Neural progenitor cell (in vitro differentiated cells): Measurements from ENCODE around the gene UROS. TPM values are rescaled to one million over a fixed set of nuclear protein-coding genes. Genes with fewer than 3 reads are reported as not detected.

Experiments
- DNase-seq: peaks from one replicate; pipeline ENCODE4 v3.0.0-alpha.2; 2016; ENCODE audit warnings: low spot score
- H2AFZ ChIP-seq: fragments of 200-600 bp; sonication (generic); replicated peaks from 2 replicates; pipeline ENCODE4 v1.6.1; 2016; ENCODE audit warnings: antibody characterized with exemption
- H3F3A ChIP-seq: fragments of 200-600 bp; sonication (generic); 2 replicates; pipeline ENCODE4 v1.6.1; 2016; ENCODE audit warnings: antibody characterized with exemption, low read depth
- H3K27ac ChIP-seq: fragments of 200-600 bp; sonication (generic); 2 replicates; pipeline ENCODE4 v1.5.1; 2016; ENCODE audit warnings: mild to moderate bottlenecking
- H3K27me3 ChIP-seq: fragments of 200-600 bp; sonication (generic); 2 replicates; pipeline ENCODE4 v1.6.1; 2016; ENCODE audit warnings: mild to moderate bottlenecking, moderate library complexity
- H3K36me3 ChIP-seq: fragments of 200-600 bp; sonication (generic); 2 replicates; pipeline ENCODE4 v1.5.1; 2016
- H3K4me1 ChIP-seq: fragments of 200-600 bp; sonication (generic); 2 replicates; pipeline ENCODE4 v1.6.1; 2016; ENCODE audit warnings: mixed run types
- H3K4me2 ChIP-seq: fragments of 200-600 bp; sonication (generic); 2 replicates; pipeline ENCODE4 v1.6.1; 2016
- H3K4me3 ChIP-seq: fragments of 200-600 bp; sonication (generic); 2 replicates; pipeline ENCODE4 v1.5.1; 2016
- H3K79me2 ChIP-seq: fragments of 200-600 bp; sonication (generic); 2 replicates; pipeline ENCODE4 v1.6.1; 2016; ENCODE audit warnings: low read depth
- H3K9ac ChIP-seq: fragments of 200-600 bp; sonication (generic); 2 replicates; pipeline ENCODE4 v1.6.1; 2016
- H3K9me3 ChIP-seq: fragments of 200-600 bp; sonication (generic); 2 replicates; pipeline ENCODE4 v1.5.1; 2016; ENCODE audit warnings: low read depth
- H4K20me1 ChIP-seq: fragments of 200-600 bp; sonication (generic); 2 replicates; pipeline ENCODE4 v1.6.1; 2016; ENCODE audit warnings: low read depth
- H3K27ac Mint-ChIP-seq: 3 replicates; pipeline ENCODE4 v1.8.0; 2021; ENCODE audit warnings: mixed read lengths
- H3K27me3 Mint-ChIP-seq: 2 replicates; pipeline ENCODE4 v1.8.0; 2022; ENCODE audit warnings: low read depth, mild to moderate bottlenecking, inconsistent platforms, moderate library complexity, mixed read lengths; ENCODE audit not compliant: insufficient read depth
- H3K36me3 Mint-ChIP-seq: 3 replicates; pipeline ENCODE4 v1.8.0; 2021; ENCODE audit warnings: mixed read lengths
- H3K4me1 Mint-ChIP-seq: 3 replicates; pipeline ENCODE4 v1.8.0; 2021; ENCODE audit warnings: mixed read lengths
- H3K4me3 Mint-ChIP-seq: 3 replicates; pipeline ENCODE4 v1.8.0; 2021; ENCODE audit warnings: mild to moderate bottlenecking, moderate library complexity, mixed read lengths
- H3K9me3 Mint-ChIP-seq: 3 replicates; pipeline ENCODE4 v1.8.0; 2020; ENCODE audit warnings: mixed read lengths
- CTCF ChIP-seq: fragments of 200-600 bp; sonication (generic); IDR thresholded peaks from 2 replicates; pipeline ENCODE4 v1.5.1; 2017; ENCODE audit warnings: antibody characterized with exemption, mild to moderate bottlenecking
- EZH2 ChIP-seq: fragments of 200-600 bp; sonication (generic); IDR thresholded peaks from 2 replicates; pipeline ENCODE4 v1.6.1; 2017; ENCODE audit warnings: antibody characterized with exemption, mild to moderate bottlenecking, moderate library complexity
- EZH2phosphoT487 ChIP-seq: fragments of 200-600 bp; sonication (generic); IDR thresholded peaks from 2 replicates; pipeline ENCODE4 v1.6.1; 2017; ENCODE audit warnings: antibody characterized with exemption
- total RNA-seq: library from RNA; depleted of rRNA; stranded (reverse); fragments of >200 nt; gene quantifications from 2 replicates; pipeline ENCODE4 v1.2.3, GENCODE V29; 2015; ENCODE audit warnings: low replicate concordance

The UROS gene
- total RNA-seq, 1 donor from 2014 or later, result 82.2 TPM

GRCh38 chr10:125795637-125796190, 27.3 kb downstream of the UROS start:
- H3K36me3 ChIP-seq, result no peaks in the 10 kb centered on the region
- H3K36me3 Mint-ChIP-seq, result peaks cover 13% of the 10 kb centered on the region
- H4K20me1 ChIP-seq, result no peaks in the 10 kb centered on the region
- DNase-seq, result no peak
- no peaks in the 10 kb centered on the region for H3K4me1 Mint-ChIP-seq
- H3K4me3 Mint-ChIP-seq, result no peak overlapping the region
- no peak overlapping the region for H3K27ac ChIP-seq
- H3K79me2 ChIP-seq, result no peaks in the 10 kb centered on the region
- no peaks in the 10 kb centered on the region for H3F3A ChIP-seq
- H3K27me3 ChIP-seq, result no peaks in the 10 kb centered on the region
- H3K9me3 ChIP-seq, result no peaks in the 10 kb centered on the region
- peaks cover 2% of the 10 kb centered on the region for H3K27me3 Mint-ChIP-seq
- H3K9me3 Mint-ChIP-seq, result no peaks in the 10 kb centered on the region
- no peak overlapping the region for H2AFZ ChIP-seq
- H3K4me1 ChIP-seq, result no peaks in the 10 kb centered on the region
- TF ChIP-seq CTCF (no peak), EZH2phosphoT487 (no peak), EZH2 (no peak)
- no peak overlapping the region for H3K4me3 ChIP-seq
- H3K9ac ChIP-seq, result no peak overlapping the region
- H3K4me2 ChIP-seq, result no peak overlapping the region
- H3K27ac Mint-ChIP-seq, result no peak overlapping the region

GRCh38 chr10:125795128-125795527, 27.9 kb downstream of the UROS start:
- H4K20me1 ChIP-seq, result no peaks in the 10 kb centered on the region
- no peak for DNase-seq
- H3K4me3 ChIP-seq, result no peak overlapping the region
- H3K79me2 ChIP-seq, result no peaks in the 10 kb centered on the region
- peaks cover 3% of the 10 kb centered on the region for H3K27me3 Mint-ChIP-seq
- no peaks in the 10 kb centered on the region for H3K9me3 Mint-ChIP-seq
- no peak overlapping the region for H3K9ac ChIP-seq
- H3F3A ChIP-seq, result no peaks in the 10 kb centered on the region
- no peaks in the 10 kb centered on the region for H3K9me3 ChIP-seq
- no peak overlapping the region for H3K27ac ChIP-seq
- no peaks in the 10 kb centered on the region for H3K36me3 ChIP-seq
- no peaks in the 10 kb centered on the region for H3K27me3 ChIP-seq
- no peak overlapping the region for H3K27ac Mint-ChIP-seq
- no peaks in the 10 kb centered on the region for H3K4me1 ChIP-seq
- H3K4me3 Mint-ChIP-seq, result no peak overlapping the region
- H3K4me2 ChIP-seq, result no peak overlapping the region
- no peak overlapping the region for H2AFZ ChIP-seq
- no peaks in the 10 kb centered on the region for H3K4me1 Mint-ChIP-seq
- H3K36me3 Mint-ChIP-seq, result peaks cover 13% of the 10 kb centered on the region
- TF ChIP-seq EZH2 (no peak), EZH2phosphoT487 (no peak), CTCF (no peak)

GRCh38 chr10:125792342-125793300, 30.4 kb downstream of the UROS start:
- no peak overlapping the region for H3K27ac Mint-ChIP-seq
- H2AFZ ChIP-seq, result no peak overlapping the region
- no peak overlapping the region for H3K4me3 ChIP-seq
- no peak overlapping the region for H3K4me3 Mint-ChIP-seq
- TF ChIP-seq EZH2 (no peak), CTCF (no peak), EZH2phosphoT487 (no peak)
- no peaks in the 10 kb centered on the region for H3K9me3 ChIP-seq
- no peaks in the 10 kb centered on the region for H3K9me3 Mint-ChIP-seq
- H3K4me1 ChIP-seq, result no peaks in the 10 kb centered on the region
- no peaks in the 10 kb centered on the region for H4K20me1 ChIP-seq
- peaks cover 2% of the 10 kb centered on the region for H3K4me1 Mint-ChIP-seq
- H3F3A ChIP-seq, result no peaks in the 10 kb centered on the region
- no peak overlapping the region for H3K27ac ChIP-seq
- H3K27me3 Mint-ChIP-seq, result peaks cover 5% of the 10 kb centered on the region
- no peak for DNase-seq
- no peaks in the 10 kb centered on the region for H3K79me2 ChIP-seq
- H3K27me3 ChIP-seq, result no peaks in the 10 kb centered on the region
- H3K36me3 ChIP-seq, result no peaks in the 10 kb centered on the region
- H3K9ac ChIP-seq, result no peak overlapping the region
- H3K4me2 ChIP-seq, result no peak overlapping the region
- peaks cover 18% of the 10 kb centered on the region for H3K36me3 Mint-ChIP-seq
